ENCODE data around the gene RNF214. TPM values are rescaled to one million over a fixed set of nuclear protein-coding genes. Genes with fewer than 3 reads are reported as not detected.

RNF214 gene
- total and polyA plus RNA-seq, 8 donors, result 21.5 to 37.1 (median 30.9) TPM

DNA sequence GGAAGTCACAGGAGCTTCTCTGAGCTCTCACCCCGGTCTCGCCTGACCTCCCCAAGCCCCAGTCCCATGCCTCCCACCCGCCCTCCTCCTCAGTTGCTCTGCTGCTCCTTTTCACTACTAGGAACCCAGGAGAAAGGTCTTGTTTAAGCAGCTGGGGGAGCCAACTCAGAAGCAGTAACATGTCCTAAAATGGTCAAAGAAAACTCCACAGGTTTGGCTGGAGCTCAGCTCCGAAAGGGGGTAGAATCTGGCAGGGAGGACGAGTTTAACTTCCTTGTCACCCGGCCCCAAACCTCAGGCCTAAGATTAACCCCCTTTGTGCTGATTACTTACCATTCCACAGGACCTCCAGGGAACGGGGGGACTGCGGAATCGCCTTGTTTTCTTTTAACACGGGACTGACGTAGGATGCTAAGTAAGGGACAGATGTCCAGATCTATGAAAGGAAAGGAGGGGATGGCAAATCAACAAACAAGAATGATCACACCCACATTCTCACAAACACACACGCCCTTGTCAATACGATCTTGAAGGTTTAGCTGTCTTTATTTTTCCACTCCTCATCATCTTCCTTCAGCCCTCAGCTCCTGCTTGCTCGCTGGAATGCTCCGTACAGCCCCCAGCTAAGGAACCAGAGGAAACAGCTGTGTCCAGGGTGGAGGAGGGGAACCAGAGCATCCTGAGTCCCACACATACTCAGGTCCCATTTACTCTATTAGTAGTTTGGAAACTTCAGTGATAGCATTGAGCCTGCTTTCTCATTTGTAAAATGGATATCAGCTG, 14.1 kb upstream of the RNF214 start:
- Histone ChIP-seq H3K9me3 (no peaks in the 10 kb centered on the region), H3K27me3 (no peaks in the 10 kb centered on the region), H3K4me1 (peaks cover 12 to 20% of the 10 kb centered on the region in 2 donors), H3K27ac (peak overlapping the region in 1 of 2 donors; percentile 10), H3K4me3 (no peak overlapping the region), H3K36me3 (peaks cover 0 to 97% of the 10 kb centered on the region in 2 donors)
- no peak for TF ChIP-seq CTCF (IDR thresholded peaks at IDR 0.05)
- intact Hi-C loops (cut with DNase I), result no loop called here
- no peak for ATAC-seq
- no peak for DNase-seq

GRCh38 chr11:117219001-117219400, 13.5 kb upstream of the RNF214 start:
- DNase-seq (no peak), ATAC-seq (no peak)
- no peak overlapping the region for H3K4me3 ChIP-seq
- H3K27me3 ChIP-seq, result no peaks in the 10 kb centered on the region
- H3K36me3 ChIP-seq, result peaks cover 0 to 97% of the 10 kb centered on the region in 2 donors
- no peak overlapping the region for H3K27ac ChIP-seq
- H3K4me1 ChIP-seq, result peaks cover 12 to 20% of the 10 kb centered on the region in 2 donors
- no peak for TF ChIP-seq CTCF (IDR thresholded peaks at IDR 0.05)
- intact Hi-C loops (cut with DNase I), result no loop called here
- no peaks in the 10 kb centered on the region for H3K9me3 ChIP-seq

- Histone ChIP-seq H3K27ac (no peak overlapping the region), H3K9me3 (no peaks in the 10 kb centered on the region), H3K36me3 (peaks cover 0 to 97% of the 10 kb centered on the region in 2 donors), H3K27me3 (no peaks in the 10 kb centered on the region), H3K4me1 (peaks cover 12 to 20% of the 10 kb centered on the region in 2 donors), H3K4me3 (no peak overlapping the region)
- ATAC-seq, result no peak
- no peak for TF ChIP-seq CTCF (IDR thresholded peaks at IDR 0.05)
- DNase-seq, result no peak
- intact Hi-C loops (cut with DNase I), result no loop called here
Measured at GRCh38 chr11:117219455-117219854, 13.0 kb upstream of the RNF214 start.

DNA sequence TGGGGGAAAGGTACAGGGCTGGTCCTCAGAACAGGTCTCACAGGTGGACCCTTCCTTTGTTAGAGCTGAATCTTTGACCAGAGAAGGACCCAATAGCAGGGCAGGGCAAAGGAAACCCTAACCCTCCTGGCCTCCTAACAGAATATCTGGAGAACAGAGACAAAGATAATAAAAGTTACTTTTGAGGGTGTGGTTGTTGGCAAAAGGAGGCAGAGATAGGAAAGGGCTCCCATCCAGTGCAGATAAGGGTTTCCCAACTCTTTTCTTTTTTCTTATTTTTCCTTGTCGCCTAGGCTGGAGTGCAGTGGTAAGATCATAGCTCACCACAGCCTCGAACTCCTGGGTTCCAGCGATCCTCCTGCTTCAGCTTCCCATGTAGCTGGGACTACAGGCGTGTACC, 12.5 kb upstream of the RNF214 start:
- peaks cover 12 to 20% of the 10 kb centered on the region in 2 donors for H3K4me1 ChIP-seq
- H3K27ac ChIP-seq, result peak overlapping the region in 1 of 2 donors; percentile 69
- H3K36me3 ChIP-seq, result peaks cover 0 to 97% of the 10 kb centered on the region in 2 donors

More for the DNA sequence above, 12.5 kb upstream of the RNF214 start:
- no peaks in the 10 kb centered on the region for H3K27me3 ChIP-seq
- ATAC-seq, result no peak
- no peak overlapping the region for H3K4me3 ChIP-seq
- intact Hi-C loops (cut with DNase I), result no loop called here
- no peak for TF ChIP-seq CTCF (IDR thresholded peaks at IDR 0.05)
- DNase-seq, result no peak
- H3K9me3 ChIP-seq, result no peaks in the 10 kb centered on the region

All from left lung (tissue), 10 donors.